HCT116 (cell line): ENCODE measurements around the gene CPNE4. TPM values are rescaled to one million over a fixed set of nuclear protein-coding genes. Genes with fewer than 3 reads are reported as not detected.

Experiments
- ATAC-seq: fragments of 200-7000 bp; cut with Tn5 transposase; 2 replicates; pipeline ENCODE4 v1.9.1; 2020; ENCODE audit warnings: mild to moderate bottlenecking, moderate library complexity
- BruUV-seq: library from RNA; stranded (reverse); fragments of 400-500 nt; replicated peaks from 2 replicates; lab custom pipeline; 2021; lab: Mats Ljungman, UMichigan
- CTCF ChIA-PET: fragments of 300-600 bp; sonication (Branson Sonifier 250); formaldehyde crosslinking; loops from one replicate; lab custom pipeline; 2021; ENCODE audit warnings: antibody characterized with exemption; lab: Charles Lee
- POLR2A ChIA-PET: fragments of 300-600, 350-600 bp; sonication (Branson Sonifier 250); formaldehyde crosslinking; loops from one replicate; lab custom pipeline; 2021; ENCODE audit warnings: antibody characterized with exemption; lab: Charles Lee
- RAD21 ChIA-PET, 2 experiments: fragments of 300-600 bp; sonication (Branson Sonifier 250); formaldehyde crosslinking; loops; one replicate each; lab custom pipeline; 2023; ENCODE audit warnings: low total read pairs in 2 of 2; ENCODE audit not compliant: uncharacterized antibody in 2 of 2, unreplicated experiment in 2 of 2, low non-redundant PET in 1 of 2; lab: Charles Lee
- DNase-seq: peaks from one replicate; pipeline ENCODE4 v3.0.0-alpha.2; 2010; ENCODE audit warnings: low read depth, low spot score
- H2AFZ ChIP-seq: fragments of 200-600 bp; shearing (Covaris generic), sonication (generic); 2 replicates; pipeline ENCODE4 v1.6.1; 2017; ENCODE audit warnings: low read depth, mixed run types, mixed read lengths, antibody characterized with exemption, low read length; ENCODE audit not compliant: poor library complexity, severe bottlenecking
- H3K27ac ChIP-seq: 2 replicates; pipeline ENCODE4 v1.5.1; 2012; ENCODE audit warnings: low read depth, low read length
- H3K27me3 ChIP-seq: fragments of 200-600 bp; sonication (generic); 2 replicates; pipeline ENCODE4 v1.6.1; 2016; ENCODE audit warnings: mixed run types, low read length, mixed read lengths; ENCODE audit not compliant: insufficient read depth
- H3K36me3 ChIP-seq, 2 experiments: fragments of 200-500 bp in 1 of 2; fragments of 200-600 bp in 1 of 2; sonication (Bioruptor generic) in 1 of 2; sonication (generic) in 1 of 2; 2 replicates each; pipeline versions ENCODE4 v1.5.1 to v1.6.1; 2014 to 2016; ENCODE audit warnings: low read length in 2 of 2, inconsistent platforms in 1 of 2, mixed read lengths in 1 of 2, mixed run types in 1 of 2; ENCODE audit not compliant: insufficient read depth in 2 of 2, control insufficient read depth in 1 of 2
- H3K4me1 ChIP-seq, 2 experiments: fragments of 200-600 bp in 1 of 2; sonication (generic) in 1 of 2; 2 replicates each; pipeline versions ENCODE4 v1.5.1 to v1.6.1; 2012 to 2017; ENCODE audit warnings: low read length in 2 of 2, inconsistent platforms in 1 of 2, mild to moderate bottlenecking in 1 of 2, mixed read lengths in 1 of 2, mixed run types in 1 of 2, moderate library complexity in 1 of 2; ENCODE audit not compliant: insufficient read depth in 2 of 2, control insufficient read depth in 1 of 2
- H3K4me2 ChIP-seq: fragments of 200-600 bp; sonication (generic); 2 replicates; pipeline ENCODE4 v1.6.1; 2017; ENCODE audit warnings: mixed run types, low read length, mixed read lengths
- H3K4me3 ChIP-seq, 2 experiments: fragments of 200-600 bp in 1 of 2; sonication (generic) in 1 of 2; replicated peaks in 1 of 2; 2 replicates each; pipeline ENCODE4 v1.5.1; 2011 to 2016; ENCODE audit warnings: low read length in 2 of 2, control low read depth in 1 of 2, low read depth in 1 of 2, mild to moderate bottlenecking in 1 of 2, mixed read lengths in 1 of 2, mixed run types in 1 of 2
- H3K79me2 ChIP-seq: fragments of 200-600 bp; sonication (generic); 2 replicates; pipeline ENCODE4 v1.6.1; 2017; ENCODE audit warnings: mild to moderate bottlenecking, mixed run types, low read length, moderate library complexity, mixed read lengths; ENCODE audit not compliant: insufficient read depth
- H3K9ac ChIP-seq: fragments of 200-600 bp; sonication (generic); 2 replicates; pipeline ENCODE4 v1.6.1; 2016; ENCODE audit warnings: low read length, mixed read lengths
- H3K9me2 ChIP-seq: fragments of 200-600 bp; sonication (generic), shearing (Covaris generic); 2 replicates; pipeline ENCODE4 v1.6.1; 2017; ENCODE audit warnings: mixed run types, mild to moderate bottlenecking, moderate library complexity; ENCODE audit not compliant: insufficient read depth
- H3K9me3 ChIP-seq, 2 experiments: fragments of 200-500 bp in 1 of 2; fragments of 200-600 bp in 1 of 2; sonication (Bioruptor generic) in 1 of 2; sonication (generic) in 1 of 2; 2 replicates each; pipeline ENCODE4 v1.6.1; 2014 to 2017; ENCODE audit warnings: low read length in 2 of 2, mixed read lengths in 2 of 2, inconsistent platforms in 1 of 2, low read depth in 1 of 2, mild to moderate bottlenecking in 1 of 2, mixed run types in 1 of 2, moderate library complexity in 1 of 2; ENCODE audit not compliant: control insufficient read depth in 1 of 2, insufficient read depth in 1 of 2
- H4K20me1 ChIP-seq: fragments of 200-600 bp; sonication (generic), shearing (Covaris generic); 2 replicates; pipeline ENCODE4 v1.6.1; 2017; ENCODE audit warnings: mixed run types, mild to moderate bottlenecking, moderate library complexity; ENCODE audit not compliant: insufficient read depth
- ATF3 ChIP-seq: IDR thresholded peaks from 2 replicates; pipeline ENCODE4 v1.6.1; 2012
- CBX3 ChIP-seq: IDR thresholded peaks from 2 replicates; pipeline ENCODE4 v1.6.1; 2012; ENCODE audit warnings: low read depth
- CTCF ChIP-seq, 3 experiments: fragments of 200-600 bp in 1 of 3; sonication (generic) in 1 of 3; IDR thresholded peaks in 2 of 3; conservative IDR thresholded peaks in 1 of 3; 2 replicates each; pipeline ENCODE4 v1.5.1; 2012 to 2017; ENCODE audit warnings: low read depth in 2 of 3, low read length in 2 of 3, antibody characterized with exemption in 1 of 3, borderline replicate concordance in 1 of 3, control low read depth in 1 of 3, mild to moderate bottlenecking in 1 of 3, mixed read lengths in 1 of 3, mixed run types in 1 of 3, moderate library complexity in 1 of 3; ENCODE audit not compliant: insufficient read depth in 1 of 3
- ELF1 ChIP-seq: IDR thresholded peaks from 2 replicates; pipeline ENCODE4 v1.6.1; 2012; ENCODE audit warnings: low read depth, borderline replicate concordance
- EZH2 ChIP-seq: fragments of 200-600 bp; sonication (generic); IDR thresholded peaks from 2 replicates; pipeline ENCODE4 v1.6.1; 2017; ENCODE audit warnings: antibody characterized with exemption, mixed run types
- EZH2phosphoT487 ChIP-seq: fragments of 200-600 bp; IDR thresholded peaks from 2 replicates; pipeline ENCODE4 v1.6.1; 2018; ENCODE audit warnings: antibody characterized with exemption, borderline replicate concordance
- JUND ChIP-seq: IDR thresholded peaks from 2 replicates; pipeline ENCODE4 v1.6.1; 2012
- POLR2AphosphoS5 ChIP-seq: IDR thresholded peaks from 2 replicates; pipeline ENCODE4 v1.6.1; 2011; ENCODE audit warnings: mild to moderate bottlenecking, low read depth, low read length, moderate library complexity
- RAD21 ChIP-seq: IDR thresholded peaks from 2 replicates; pipeline ENCODE4 v1.6.1; 2012; ENCODE audit warnings: low read depth, mild to moderate bottlenecking
- SRF ChIP-seq: IDR thresholded peaks from 2 replicates; pipeline ENCODE4 v1.6.1; 2012; ENCODE audit warnings: low read depth
- TCF7L2 ChIP-seq: IDR thresholded peaks from 2 replicates; pipeline ENCODE4 v1.7.0; 2011; ENCODE audit warnings: borderline replicate concordance, inconsistent platforms; ENCODE audit not compliant: insufficient read depth, insufficient read length; ENCODE audit errors: extremely low read depth
- ZFX ChIP-seq: fragments of 450-650 bp; IDR thresholded peaks from 2 replicates; pipeline ENCODE4 v1.6.1; 2017
- intact Hi-C: fragments of 100-400 bp; cut with micrococcal nuclease; formaldehyde crosslinking; loops from 2 replicates; pipeline ENCODE4 v1.10.0; 2022
- total RNA-seq: library from RNA; stranded (reverse); gene quantifications from one replicate; pipeline ENCODE4 v1.2.1, GENCODE V29; 2021; ENCODE audit not compliant: unreplicated experiment

Gene CPNE4
- total RNA-seq, 1 experiment from 2014 or later: not detected

- no peaks in the 10 kb centered on the region for H4K20me1 ChIP-seq
- intact Hi-C loops: loop anchor here (1.0 to 10.0 kb wide), 4 partner anchors 235 to 759 kb away; no protein-coding TSS in a partner anchor
- H2AFZ ChIP-seq: no peak overlapping the region
- H3K4me1 ChIP-seq: no peaks in the 10 kb centered on the region
- no TSS peak for BruUV-seq
- H3K36me3 ChIP-seq: no peaks in the 10 kb centered on the region
- H3K9me2 ChIP-seq: no peaks in the 10 kb centered on the region
- H3K79me2 ChIP-seq: no peaks in the 10 kb centered on the region
- H3K4me3 ChIP-seq: no peak overlapping the region
- H3K27me3 ChIP-seq: peaks cover 19% of the 10 kb centered on the region
- no peak overlapping the region for H3K9ac ChIP-seq
- ChIA-PET CTCF (interaction anchor here (1.2 kb wide), 1 partner anchor 241 kb away, joined by 3 read pairs; the partner anchor contains the start of gene CPNE4), RAD21 (no interaction called here), POLR2A (no interaction called here)
- no peak for TF ChIP-seq EZH2phosphoT487
- TF ChIP-seq ELF1: no peak
- no peak for TF ChIP-seq ZFX
- no peak for TF ChIP-seq ATF3
- no peak for TF ChIP-seq CBX3
- TF ChIP-seq JUND: no peak
- TF ChIP-seq CTCF (IDR thresholded peaks at IDR 0.05 in 2 of 3, conservative IDR thresholded peaks at IDR 0.05 in 1 of 3; ENCODE audit: borderline replicate concordance in 1 of 3, insufficient read depth in 1 of 3, low read depth in 2 of 3, low read length in 2 of 3): no peak
- DNase-seq (no peak), ATAC-seq (no peak)
- H3K9me3 ChIP-seq: no peaks in the 10 kb centered on the region
- no peak overlapping the region for H3K27ac ChIP-seq
- no peak overlapping the region for H3K4me2 ChIP-seq
Observed at GRCh38 chr3:131793870-131794269, 240.9 kb downstream of the CPNE4 start.

- no TSS peak for BruUV-seq
- RAD21 ChIA-PET: no interaction called here
- ATAC-seq (no peak), DNase-seq (no peak)
- POLR2A ChIA-PET: no interaction called here
- Histone ChIP-seq H3K27ac (no peak overlapping the region), H2AFZ (no peak overlapping the region), H3K4me3 (no peak overlapping the region), H3K4me2 (no peak overlapping the region), H3K9me2 (no peaks in the 10 kb centered on the region), H3K4me1 (no peaks in the 10 kb centered on the region), H3K27me3 (peaks cover 24% of the 10 kb centered on the region), H4K20me1 (no peaks in the 10 kb centered on the region), H3K36me3 (no peaks in the 10 kb centered on the region), H3K9ac (no peak overlapping the region), H3K79me2 (no peaks in the 10 kb centered on the region), H3K9me3 (no peaks in the 10 kb centered on the region)
- CTCF ChIA-PET: no interaction called here
- intact Hi-C loops: no loop called here
- TF ChIP-seq POLR2AphosphoS5: no peak
- TF ChIP-seq ELF1: no peak
- no peak for TF ChIP-seq SRF
- no peak for TF ChIP-seq EZH2phosphoT487
- no peak for TF ChIP-seq JUND
- no peak for TF ChIP-seq RAD21
- TF ChIP-seq CTCF (IDR thresholded peaks at IDR 0.05 in 2 of 3, conservative IDR thresholded peaks at IDR 0.05 in 1 of 3; ENCODE audit: borderline replicate concordance in 1 of 3, insufficient read depth in 1 of 3, low read depth in 2 of 3, low read length in 2 of 3): no peak
- TF ChIP-seq CBX3: no peak
- no peak for TF ChIP-seq TCF7L2
- no peak for TF ChIP-seq EZH2
- no peak for TF ChIP-seq ATF3
- TF ChIP-seq ZFX: no peak
Observed at GRCh38 chr3:131789188-131789587, 245.6 kb downstream of the CPNE4 start.
